GM23338 (cell line): Measurements from ENCODE around the gene KRT31.

Experiments used
- CTCF ChIP-seq, 2 experiments: fragments of 200-600 bp in 1 of 2; sonication (generic) in 1 of 2; conservative IDR thresholded peaks; 2 replicates each; pipeline versions ENCODE4 v1.5.1 to v1.6.1; 2016 to 2017; ENCODE audit warnings: antibody characterized with exemption in 2 of 2, low read depth in 2 of 2, mild to moderate bottlenecking in 2 of 2, moderate library complexity in 1 of 2
- ETS1 ChIP-seq: IDR thresholded peaks from 2 replicates; pipeline ENCODE4 v1.6.1; 2016; ENCODE audit warnings: antibody characterized with exemption
- EZH2 ChIP-seq: fragments of 200-600 bp; sonication (generic); IDR thresholded peaks from one replicate; pipeline ENCODE4 v1.8.0; 2017; ENCODE audit warnings: antibody characterized with exemption, mild to moderate bottlenecking, low read depth; ENCODE audit not compliant: unreplicated experiment
- EZH2phosphoT487 ChIP-seq: fragments of 200-600 bp; sonication (generic); IDR thresholded peaks from one replicate; pipeline ENCODE4 v1.8.1; 2018; ENCODE audit warnings: antibody characterized with exemption; ENCODE audit not compliant: unreplicated experiment
- POLR2AphosphoS5 ChIP-seq: IDR thresholded peaks from 2 replicates; pipeline ENCODE4 v1.6.1; 2016; ENCODE audit warnings: antibody characterized with exemption, low read depth
- REST ChIP-seq: IDR thresholded peaks from one replicate; pipeline ENCODE4 v1.6.1; 2018; ENCODE audit warnings: antibody characterized with exemption; ENCODE audit not compliant: unreplicated experiment

GRCh38 chr17:41386227-41386626 lies 11.2 kb downstream of the KRT31 start:
- TF ChIP-seq CTCF (conservative IDR thresholded peaks at IDR 0.05; ENCODE audit: low read depth in 2 of 2) (no peak), ETS1 (no peak), EZH2 (no peak), EZH2phosphoT487 (no peak), POLR2AphosphoS5 (no peak), REST (no peak)
